OCI-LY3 (cell line): ENCODE results near the gene PTGS2.

Experiments
- H2AFZ ChIP-seq: fragments of 200-600, 300-600 bp; shearing (Covaris generic); 2 replicates; pipeline ENCODE4 v1.6.0; 2014; ENCODE audit warnings: antibody characterized with exemption, low read depth, low read length
- H3K27ac ChIP-seq: fragments of 200-600, 300-600 bp; sonication (generic); 2 replicates; pipeline ENCODE4 v1.5.1; 2014; ENCODE audit warnings: mild to moderate bottlenecking, low read length, moderate library complexity, mixed read lengths
- H3K27me3 ChIP-seq: fragments of 200-600, 300-600 bp; sonication (generic); 2 replicates; pipeline ENCODE4 v1.6.1; 2014; ENCODE audit warnings: low read depth, low read length, mixed read lengths
- H3K36me3 ChIP-seq: fragments of 200-600, 300-600 bp; sonication (generic); replicated peaks from 2 replicates; pipeline ENCODE3; 2014; ENCODE audit warnings: low read depth, low read length, mixed read lengths
- H3K4me1 ChIP-seq: fragments of 300-600, 200-600 bp; sonication (generic); 2 replicates; pipeline ENCODE4 v1.6.1; 2014; ENCODE audit warnings: low read length, mixed read lengths
- H3K4me2 ChIP-seq: fragments of 200-600, 300-600 bp; sonication (generic); 2 replicates; pipeline ENCODE4 v1.6.1; 2014; ENCODE audit warnings: low read length, mixed read lengths
- H3K4me3 ChIP-seq: fragments of 300-600, 200-600 bp; sonication (generic); 2 replicates; pipeline ENCODE4 v1.5.1; 2014; ENCODE audit warnings: antibody characterized with exemption, mild to moderate bottlenecking, low read length, moderate library complexity
- H3K79me2 ChIP-seq: fragments of 300-600, 200-600 bp; shearing (Covaris generic); 2 replicates; pipeline ENCODE4 v1.6.1; 2014; ENCODE audit warnings: mild to moderate bottlenecking, low read length, mixed read lengths
- H3K9ac ChIP-seq: fragments of 300-600, 200-600 bp; shearing (Covaris generic); 2 replicates; pipeline ENCODE4 v1.6.0; 2014; ENCODE audit warnings: mild to moderate bottlenecking, low read length, moderate library complexity
- H3K9me3 ChIP-seq: fragments of 200-600, 300-600 bp; shearing (Covaris generic); 2 replicates; pipeline ENCODE4 v1.6.1; 2014; ENCODE audit warnings: low read length, mixed read lengths; ENCODE audit not compliant: insufficient read depth
- H4K20me1 ChIP-seq: fragments of 200-600, 300-600 bp; sonication (generic); 2 replicates; pipeline ENCODE4 v1.6.1; 2016; ENCODE audit warnings: low read length, mixed read lengths; ENCODE audit not compliant: insufficient read depth
- CTCF ChIP-seq: fragments of 200-600, 300-600 bp; sonication (generic); IDR thresholded peaks from 2 replicates; pipeline ENCODE4 v1.5.1; 2014; ENCODE audit warnings: antibody characterized with exemption, low read length, low read depth
- EZH2phosphoT487 ChIP-seq: fragments of 200-600 bp; shearing (Covaris generic); IDR thresholded peaks from 2 replicates; pipeline ENCODE4 v1.6.1; 2018; ENCODE audit warnings: antibody characterized with exemption, mixed run types, low read depth

The PTGS2 gene

GRCh38 chr1:186678155-186678554 lies 2.1 kb downstream of the PTGS2 start:
- no peaks in the 10 kb centered on the region for H4K20me1 ChIP-seq
- 0 out of 2 replicates have a peak, but pooled peaks cover 5% of the 10 kb centered on the region for H3K27me3 ChIP-seq
- H3K79me2 ChIP-seq = no peaks in the 10 kb centered on the region
- no peak overlapping the region for H3K4me3 ChIP-seq
- no peak overlapping the region for H3K9ac ChIP-seq
- H3K9me3 ChIP-seq = no peaks in the 10 kb centered on the region
- no peak overlapping the region for H2AFZ ChIP-seq
- peaks cover 2% of the 10 kb centered on the region for H3K4me1 ChIP-seq
- no peak overlapping the region for H3K4me2 ChIP-seq
- no peak overlapping the region for H3K27ac ChIP-seq
- H3K36me3 ChIP-seq = no peaks in the 10 kb centered on the region
- no peak for TF ChIP-seq EZH2phosphoT487
- no peak for TF ChIP-seq CTCF

GRCh38 chr1:186672596-186672995 lies 7.6 kb downstream of the PTGS2 start:
- H2AFZ ChIP-seq = no peak overlapping the region
- H4K20me1 ChIP-seq = no peaks in the 10 kb centered on the region
- TF ChIP-seq CTCF (no peak), EZH2phosphoT487 (no peak)
- no peak overlapping the region for H3K4me2 ChIP-seq
- H3K79me2 ChIP-seq = no peaks in the 10 kb centered on the region
- H3K27me3 ChIP-seq = no peaks in the 10 kb centered on the region
- H3K27ac ChIP-seq = no peak overlapping the region
- H3K4me3 ChIP-seq = no peak overlapping the region
- no peak overlapping the region for H3K9ac ChIP-seq
- no peaks in the 10 kb centered on the region for H3K9me3 ChIP-seq
- no peaks in the 10 kb centered on the region for H3K36me3 ChIP-seq
- peaks cover 5% of the 10 kb centered on the region for H3K4me1 ChIP-seq

GRCh38 chr1:186672131-186672530 lies 8.1 kb downstream of the PTGS2 start:
- Histone ChIP-seq H3K4me3 (no peak overlapping the region), H2AFZ (no peak overlapping the region), H4K20me1 (no peaks in the 10 kb centered on the region), H3K27me3 (no peaks in the 10 kb centered on the region), H3K9me3 (no peaks in the 10 kb centered on the region), H3K36me3 (no peaks in the 10 kb centered on the region), H3K27ac (no peak overlapping the region), H3K79me2 (no peaks in the 10 kb centered on the region), H3K9ac (no peak overlapping the region), H3K4me1 (peaks cover 9% of the 10 kb centered on the region), H3K4me2 (no peak overlapping the region)
- TF ChIP-seq CTCF (no peak), EZH2phosphoT487 (no peak)

GRCh38 chr1:186671136-186671825 lies 8.9 kb downstream of the PTGS2 start:
- Histone ChIP-seq H2AFZ (no peak overlapping the region), H3K4me3 (no peak overlapping the region), H3K27me3 (no peaks in the 10 kb centered on the region), H4K20me1 (no peaks in the 10 kb centered on the region), H3K27ac (no peak overlapping the region), H3K9me3 (no peaks in the 10 kb centered on the region), H3K36me3 (no peaks in the 10 kb centered on the region), H3K79me2 (no peaks in the 10 kb centered on the region), H3K9ac (no peak overlapping the region), H3K4me2 (no peak overlapping the region), H3K4me1 (peaks cover 9% of the 10 kb centered on the region)
- TF ChIP-seq CTCF = no peak
- TF ChIP-seq EZH2phosphoT487 = no peak
